NCI-H524 (cell line): ENCODE results near the gene ROBO1.
A peak's percentile ranks its signal among the peaks of the same experiment; 100 is the strongest.

Source experiments
- DNase-seq, 2 experiments: peaks; one replicate each; lab custom pipeline; 2025; lab: John Stamatoyannopoulos, UW

The ROBO1 gene

GRCh38 chr3:79066481-79066880 lies 701.3 kb downstream of the ROBO1 start:
- no peak for DNase-seq

- no peak for DNase-seq
Observed at GRCh38 chr3:79063624-79064023, 704.2 kb downstream of the ROBO1 start.

- DNase-seq = no peak
Observed at GRCh38 chr3:79057756-79058155, 710.0 kb downstream of the ROBO1 start.

GRCh38 chr3:79056498-79056897 lies 711.3 kb downstream of the ROBO1 start:
- no peak for DNase-seq

- DNase-seq = no peak
Observed at GRCh38 chr3:79052054-79052681, 715.6 kb downstream of the ROBO1 start.

- DNase-seq = no peak
Observed at GRCh38 chr3:79047581-79047980, 720.2 kb downstream of the ROBO1 start.

- no peak for DNase-seq
Observed at GRCh38 chr3:79041621-79042020, 726.2 kb downstream of the ROBO1 start.

- DNase-seq = no peak
Observed at GRCh38 chr3:79040701-79041100, 727.1 kb downstream of the ROBO1 start.

GRCh38 chr3:79040091-79040490 lies 727.7 kb downstream of the ROBO1 start:
- DNase-seq = no peak

- DNase-seq = no peak
Observed at GRCh38 chr3:79039192-79039591, 728.6 kb downstream of the ROBO1 start.

GRCh38 chr3:79038636-79039035 lies 729.2 kb downstream of the ROBO1 start:
- DNase-seq = no peak

- no peak for DNase-seq
Observed at GRCh38 chr3:79038057-79038456, 729.7 kb downstream of the ROBO1 start.

GRCh38 chr3:79032686-79033318 lies 735.0 kb downstream of the ROBO1 start:
- DNase-seq = peak; percentile 14 to 76

GRCh38 chr3:79030157-79030556 lies 737.6 kb downstream of the ROBO1 start:
- DNase-seq = no peak

- no peak for DNase-seq
Observed at GRCh38 chr3:79028916-79029315, 738.9 kb downstream of the ROBO1 start.

- DNase-seq = no peak
Observed at GRCh38 chr3:79027593-79027992, 740.2 kb downstream of the ROBO1 start.

GRCh38 chr3:79019924-79020173 lies 747.9 kb downstream of the ROBO1 start:
- no peak for DNase-seq

- DNase-seq = peak; percentile 96 to 97
Observed at GRCh38 chr3:79019137-79019923, 748.5 kb downstream of the ROBO1 start.

- DNase-seq = peak; percentile 45 to 47
Observed at GRCh38 chr3:79018671-79019136, 749.1 kb downstream of the ROBO1 start.

GRCh38 chr3:79018265-79018664 lies 749.5 kb downstream of the ROBO1 start:
- no peak for DNase-seq

- DNase-seq = peak in 1 of 2 experiments; percentile 34
Observed at GRCh38 chr3:79016587-79017376, 751.0 kb downstream of the ROBO1 start.

- no peak for DNase-seq
Observed at GRCh38 chr3:79015854-79016253, 751.9 kb downstream of the ROBO1 start.
